GM12878 (cell line): Measurements from ENCODE around the gene TC2N. TPM values are rescaled to one million over a fixed set of nuclear protein-coding genes. Genes with fewer than 3 reads are reported as not detected.

Experiments used
- ATAC-seq: fragments of 200-7000 bp; cut with Tn5 transposase; 3 replicates; pipeline ENCODE4 v1.9.1; 2020; ENCODE audit warnings: mild to moderate bottlenecking, moderate library complexity
- BruUV-seq: library from RNA; stranded (reverse); fragments of 400-500 nt; replicated peaks from 2 replicates; lab custom pipeline; 2021; lab: Mats Ljungman, UMichigan
- CTCF ChIA-PET: fragments of 300-600 bp; sonication (Branson Sonifier 250); formaldehyde crosslinking; extraction: SDS; loops from one replicate; lab custom pipeline; 2021; ENCODE audit warnings: inconsistent platforms; lab: Yijun Ruan, JAX
- POLR2A ChIA-PET: fragments of 350-600 bp; formaldehyde crosslinking; extraction: SDS; loops from one replicate; lab custom pipeline; 2021; ENCODE audit warnings: inconsistent platforms; lab: Charles Lee
- RAD21 ChIA-PET: fragments of 300-600 bp; sonication (Branson Sonifier 250); formaldehyde crosslinking; loops from one replicate; lab custom pipeline; 2023; ENCODE audit warnings: antibody characterized with exemption; ENCODE audit not compliant: unreplicated experiment; lab: Charles Lee
- SMC1A ChIA-PET: fragments of 300-600 bp; sonication (Branson Sonifier 250); formaldehyde crosslinking; loops from one replicate; lab custom pipeline; 2023; ENCODE audit not compliant: unreplicated experiment, uncharacterized antibody; lab: Charles Lee
- DNase-seq: peaks from one replicate; pipeline ENCODE4 v3.0.0-alpha.2; 2011; ENCODE audit warnings: low read depth, low spot score
- FAIRE-seq: peaks from 3 replicates; lab custom pipeline; 2011; peaks lifted over from hg19 to GRCh38; lab: Jason Lieb, UNC
- H2AFZ ChIP-seq: 2 replicates; pipeline ENCODE4 v1.6.0; 2011; ENCODE audit warnings: low read depth, low read length, control low read depth; ENCODE audit not compliant: control insufficient read depth
- H3K27ac ChIP-seq: 2 replicates; pipeline ENCODE4 v1.5.1; 2011; ENCODE audit warnings: control low read depth; ENCODE audit not compliant: control insufficient read depth, insufficient read depth
- H3K27me3 ChIP-seq, 2 experiments: replicated peaks in 1 of 2; 2 replicates each; pipeline versions ENCODE4 v1.6.0 to v1.6.1; 2011; ENCODE audit warnings: low read length in 1 of 2; ENCODE audit not compliant: control insufficient read depth in 2 of 2, insufficient read depth in 2 of 2
- H3K36me3 ChIP-seq, 2 experiments: 2 replicates each; pipeline ENCODE4 v1.5.1; 2011; ENCODE audit warnings: low read length in 1 of 2; ENCODE audit not compliant: control insufficient read depth in 2 of 2, insufficient read depth in 2 of 2
- H3K4me1 ChIP-seq: 2 replicates; pipeline ENCODE4 v1.6.1; 2011; ENCODE audit warnings: mild to moderate bottlenecking, low read length, moderate library complexity, mixed read lengths; ENCODE audit not compliant: control insufficient read depth, insufficient read depth
- H3K4me2 ChIP-seq: 2 replicates; pipeline ENCODE4 v1.6.0; 2011; ENCODE audit warnings: control low read depth; ENCODE audit not compliant: control insufficient read depth, insufficient read depth
- H3K4me3 ChIP-seq: fragments of 200-600 bp; sonication (generic); 2 replicates; pipeline ENCODE4 v1.5.1; 2016
- H3K79me2 ChIP-seq: 2 replicates; pipeline ENCODE4 v1.6.0; 2011; ENCODE audit warnings: low read length; ENCODE audit not compliant: control insufficient read depth, insufficient read depth
- H3K9ac ChIP-seq: 2 replicates; pipeline ENCODE4 v1.8.0; 2011; ENCODE audit warnings: low read length, control low read depth, mixed read lengths; ENCODE audit not compliant: control insufficient read depth, insufficient read depth
- H3K9me3 ChIP-seq: replicated peaks from 3 replicates; pipeline ENCODE4 v1.5.1; 2011; ENCODE audit warnings: mild to moderate bottlenecking, low read length; ENCODE audit not compliant: control insufficient read depth, insufficient read depth
- H4K20me1 ChIP-seq: 2 replicates; pipeline ENCODE4 v1.6.0; 2011; ENCODE audit not compliant: control insufficient read depth, insufficient read depth
- BMI1 ChIP-seq: fragments of 450-650 bp; IDR thresholded peaks from 2 replicates; pipeline ENCODE4 v1.6.1; 2016; ENCODE audit warnings: mild to moderate bottlenecking, moderate library complexity, borderline replicate concordance
- CBFB ChIP-seq: IDR thresholded peaks from 2 replicates; pipeline ENCODE4 v1.6.1; 2016; ENCODE audit warnings: antibody characterized with exemption, low read depth
- NR2F1 ChIP-seq: fragments of 450-650 bp; conservative IDR thresholded peaks from 2 replicates; pipeline ENCODE4 v1.6.1; 2017; ENCODE audit warnings: mild to moderate bottlenecking
- RBBP5 ChIP-seq: fragments of 200-600 bp; sonication (generic); conservative IDR thresholded peaks from 2 replicates; pipeline ENCODE4 v1.6.1; 2016
- RCOR1 ChIP-seq: conservative IDR thresholded peaks from 2 replicates; pipeline ENCODE4 v1.6.1; 2012; ENCODE audit warnings: low read depth, low read length, improper control_type of control experiment
- RELA ChIP-seq: fragments of 450-650 bp; IDR thresholded peaks from 2 replicates; pipeline ENCODE4 v1.8.0; 2014; ENCODE audit warnings: borderline replicate concordance; ENCODE audit not compliant: partially characterized antibody
- RUNX3 ChIP-seq: IDR thresholded peaks from 2 replicates; pipeline ENCODE4 v1.6.1; 2012; ENCODE audit warnings: low read length, inconsistent platforms
- SMARCA5 ChIP-seq: fragments of 450-650 bp; IDR thresholded peaks from 2 replicates; pipeline ENCODE4 v1.6.1; 2017; ENCODE audit warnings: mild to moderate bottlenecking
- STAT1 ChIP-seq: fragments of 450-650 bp; conservative IDR thresholded peaks from 2 replicates; pipeline ENCODE4 v1.6.1; 2014; ENCODE audit warnings: antibody characterized with exemption, mild to moderate bottlenecking
- WGBS: methylation state at CpG from one replicate; pipeline ENCODE4 v1.1.6; 2016; ENCODE audit warnings: low lambda C conversion rate; ENCODE audit not compliant: insufficient replicate concordance, insufficient coverage; ENCODE audit errors: missing lambda C conversion rate; 5-methylcytosine and 5-hydroxymethylcytosine counted together
- in situ Hi-C: fragments of 300-500 bp; cut with MboI; formaldehyde crosslinking; loops from 9 replicates; pipeline ENCODE4 v1.14.3; 2018; ENCODE audit warnings: mixed read lengths
- intact Hi-C: fragments of 100-400 bp; cut with micrococcal nuclease; formaldehyde crosslinking; loops from one replicate; pipeline ENCODE4 v1.14.2; 2022; ENCODE audit not compliant: unreplicated experiment
- polyA plus RNA-seq, 11 experiments: library from polyadenylated mRNA; depleted of rRNA in 4 of 11; unstranded in 6 of 11; stranded (reverse) in 5 of 11; fragments of >200 nt; fragmentation: Nextera tagmentation in 4 of 11; fragmentation: Illumina TruSeq in 1 of 11; extraction: Ambion mirVana in 4 of 11; extraction: Trizol in 1 of 11; gene quantifications; 1 replicate in 1 of 11; 2 replicates in 10 of 11; pipeline versions ENCODE4 v1.2.1 to v1.2.3, GENCODE V29; 2011 to 2016; ENCODE audit warnings: inconsistent platforms in 2 of 11, missing spikeins in 2 of 11, low read depth in 1 of 11
- total RNA-seq, 4 experiments: library from RNA; depleted of rRNA in 3 of 4; stranded (reverse); fragments of >200 nt in 3 of 4; fragmentation: Illumina TruSeq in 1 of 4; extraction: Trizol in 1 of 4; gene quantifications; 2 replicates each; pipeline versions ENCODE4 v1.2.1 to v1.2.3, GENCODE V29; 2013 to 2021
- TF ChIP-seq, protein P1 (sequence below): fragments of 450-650 bp; conservative IDR thresholded peaks from 2 replicates; pipeline ENCODE4 v1.6.1; 2017; ENCODE audit warnings: mild to moderate bottlenecking, moderate library complexity
- TF ChIP-seq, protein P2 (sequence below): IDR thresholded peaks from 2 replicates; pipeline ENCODE4 v1.6.1; 2012; ENCODE audit warnings: low read length, inconsistent platforms

The TC2N gene
- total and polyA plus RNA-seq, 10 of the 15 experiments (the other 5 are each of a cell fraction or from before 2014, with no cell fraction given) = 0.15 to 1.6 (median 0.35) TPM

DNA sequence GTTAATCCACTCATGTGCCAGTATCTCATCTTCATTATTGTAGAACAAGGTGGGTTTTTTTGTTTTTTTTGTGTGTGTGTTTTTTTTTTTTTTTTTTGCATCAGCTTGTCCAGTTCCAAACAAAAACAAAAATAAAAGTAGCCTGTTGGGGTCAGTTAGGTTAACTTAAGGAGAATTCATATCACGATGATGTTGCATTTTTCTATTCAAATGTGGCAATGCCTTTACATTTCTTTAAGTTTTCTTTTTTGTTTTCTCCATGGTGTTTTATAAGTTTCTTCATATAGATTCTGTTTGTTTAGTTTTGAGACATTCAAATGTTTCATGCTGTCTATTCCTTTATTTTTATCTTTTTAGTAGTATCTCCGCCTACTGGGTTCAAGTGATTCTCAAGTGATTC lies 119.3 kb downstream of the TC2N start:
- RAD21 ChIA-PET = no interaction called here
- Histone ChIP-seq H4K20me1 (no peaks in the 10 kb centered on the region), H3K27me3 (no peaks in the 10 kb centered on the region), H3K4me2 (no peak overlapping the region), H3K4me3 (no peak overlapping the region), H3K4me1 (no peaks in the 10 kb centered on the region), H3K36me3 (no peaks in the 10 kb centered on the region), H3K27ac (no peak overlapping the region), H3K9me3 (no peaks in the 10 kb centered on the region), H2AFZ (no peak overlapping the region), H3K79me2 (no peaks in the 10 kb centered on the region), H3K9ac (no peak overlapping the region)
- CTCF ChIA-PET = no interaction called here
- in situ Hi-C loops (no loop called here), intact Hi-C loops (no loop called here)
- SMC1A ChIA-PET = no interaction called here
- FAIRE-seq (no peak), ATAC-seq (no peak), DNase-seq (no peak)
- POLR2A ChIA-PET = no interaction called here
- TF ChIP-seq, protein P1, sequence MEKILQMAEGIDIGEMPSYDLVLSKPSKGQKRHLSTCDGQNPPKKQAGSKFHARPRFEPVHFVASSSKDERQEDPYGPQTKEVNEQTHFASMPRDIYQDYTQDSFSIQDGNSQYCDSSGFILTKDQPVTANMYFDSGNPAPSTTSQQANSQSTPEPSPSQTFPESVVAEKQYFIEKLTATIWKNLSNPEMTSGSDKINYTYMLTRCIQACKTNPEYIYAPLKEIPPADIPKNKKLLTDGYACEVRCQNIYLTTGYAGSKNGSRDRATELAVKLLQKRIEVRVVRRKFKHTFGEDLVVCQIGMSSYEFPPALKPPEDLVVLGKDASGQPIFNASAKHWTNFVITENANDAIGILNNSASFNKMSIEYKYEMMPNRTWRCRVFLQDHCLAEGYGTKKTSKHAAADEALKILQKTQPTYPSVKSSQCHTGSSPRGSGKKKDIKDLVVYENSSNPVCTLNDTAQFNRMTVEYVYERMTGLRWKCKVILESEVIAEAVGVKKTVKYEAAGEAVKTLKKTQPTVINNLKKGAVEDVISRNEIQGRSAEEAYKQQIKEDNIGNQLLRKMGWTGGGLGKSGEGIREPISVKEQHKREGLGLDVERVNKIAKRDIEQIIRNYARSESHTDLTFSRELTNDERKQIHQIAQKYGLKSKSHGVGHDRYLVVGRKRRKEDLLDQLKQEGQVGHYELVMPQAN = no peak
- no peak for TF ChIP-seq RCOR1
- TF ChIP-seq, protein P2, sequence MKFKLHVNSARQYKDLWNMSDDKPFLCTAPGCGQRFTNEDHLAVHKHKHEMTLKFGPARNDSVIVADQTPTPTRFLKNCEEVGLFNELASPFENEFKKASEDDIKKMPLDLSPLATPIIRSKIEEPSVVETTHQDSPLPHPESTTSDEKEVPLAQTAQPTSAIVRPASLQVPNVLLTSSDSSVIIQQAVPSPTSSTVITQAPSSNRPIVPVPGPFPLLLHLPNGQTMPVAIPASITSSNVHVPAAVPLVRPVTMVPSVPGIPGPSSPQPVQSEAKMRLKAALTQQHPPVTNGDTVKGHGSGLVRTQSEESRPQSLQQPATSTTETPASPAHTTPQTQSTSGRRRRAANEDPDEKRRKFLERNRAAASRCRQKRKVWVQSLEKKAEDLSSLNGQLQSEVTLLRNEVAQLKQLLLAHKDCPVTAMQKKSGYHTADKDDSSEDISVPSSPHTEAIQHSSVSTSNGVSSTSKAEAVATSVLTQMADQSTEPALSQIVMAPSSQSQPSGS = no peak
- TF ChIP-seq RELA = no peak
- no peak for TF ChIP-seq BMI1
- no peak for TF ChIP-seq CBFB
- TF ChIP-seq STAT1 = no peak
- no peak for TF ChIP-seq NR2F1
- no peak for TF ChIP-seq SMARCA5
- TF ChIP-seq RUNX3 = no peak
- TF ChIP-seq RBBP5 = no peak
- BruUV-seq = no TSS peak
- 43% methylated on average over 2 of the region's 2 CpGs for WGBS
